Heart left ventricle (tissue), 16 donors: ENCODE results near the gene MCF2L. TPM values are rescaled to one million over a fixed set of nuclear protein-coding genes. Genes with fewer than 3 reads are reported as not detected.
A peak's percentile ranks its signal among the peaks of the same experiment; 100 is the strongest.

Experiments
- ATAC-seq, 4 donors: fragments of 200-7000 bp; cut with Tn5 transposase; one replicate each; pipeline ENCODE4 v1.9.1; 2020 to 2022; ENCODE audit warnings: moderate library complexity in 4 of 4, mild to moderate bottlenecking in 3 of 4, moderate number of reproducible peaks in 1 of 4
- DNase-seq, 5 donors: peaks; one replicate each; pipeline ENCODE4 v3.0.0-alpha.2; 2020
- H3K27ac ChIP-seq, 12 donors: fragments of 200-600 bp; sonication (generic) in 4 of 12; one replicate each; pipeline versions ENCODE4 v1.5.0 to v1.8.0; 2016 to 2022; ENCODE audit warnings: mild to moderate bottlenecking in 2 of 12
- H3K27me3 ChIP-seq, 9 donors: fragments of 200-600 bp; sonication (generic) in 2 of 9; one replicate each; pipeline versions ENCODE4 v1.5.1 to v1.8.0; 2016 to 2022; ENCODE audit warnings: mild to moderate bottlenecking in 3 of 9
- H3K36me3 ChIP-seq, 9 donors: fragments of 200-600 bp; sonication (generic) in 2 of 9; one replicate each; pipeline versions ENCODE4 v1.5.0 to v1.8.0; 2018 to 2022; ENCODE audit warnings: mild to moderate bottlenecking in 2 of 9
- H3K4me1 ChIP-seq, 12 donors: fragments of 200-600 bp; sonication (generic) in 4 of 12; one replicate each; pipeline versions ENCODE4 v1.5.0 to v1.8.0; 2016 to 2022; ENCODE audit warnings: mild to moderate bottlenecking in 3 of 12
- H3K4me3 ChIP-seq, 12 donors: fragments of 200-600 bp; sonication (generic) in 4 of 12; one replicate each; pipeline versions ENCODE4 v1.5.0 to v1.8.0; 2017 to 2022; ENCODE audit warnings: mild to moderate bottlenecking in 9 of 12, moderate library complexity in 4 of 12
- H3K9me3 ChIP-seq, 12 donors: fragments of 200-600 bp; sonication (generic) in 4 of 12; one replicate each; pipeline versions ENCODE4 v1.5.0 to v1.8.0; 2016 to 2022; ENCODE audit warnings: mild to moderate bottlenecking in 1 of 12
- POLR2A ChIP-seq, 2 donors: fragments of 450-650 bp; IDR thresholded peaks; one replicate each; pipeline ENCODE4 v1.6.1; 2017; ENCODE audit warnings: antibody characterized with exemption in 2 of 2, mild to moderate bottlenecking in 2 of 2, moderate library complexity in 2 of 2
- WGBS, 4 donors: extraction: QIAGEN DNeasy Blood & Tissue Kit in 2 of 4; methylation state at CpG; one replicate each; pipeline versions ENCODE4 v1.1.5 to v1.1.7; 2013 to 2018; 5-methylcytosine and 5-hydroxymethylcytosine counted together
- intact Hi-C, 10 donors: fragments of 100-400 bp; cut with DNase I; formaldehyde crosslinking; loops; one replicate each; pipeline versions ENCODE4 v1.11.1 to v1.14.2; 2022
- long read RNA-seq, 3 donors: library from polyadenylated mRNA; unstranded; transcript quantifications; one replicate each; pipeline ENCODE4 v2.0.0, GENCODE V29; 2020 to 2021
- polyA plus RNA-seq, 2 donors: library from polyadenylated mRNA; stranded (reverse); fragments of 200-250 nt; gene quantifications; one replicate each; pipeline ENCODE4 v1.2.3, GENCODE V29; 2013
- total RNA-seq, 9 donors: library from RNA; depleted of rRNA in 2 of 9; stranded (reverse); fragments of >200 nt in 2 of 9; fragmentation: NEBNext Ultra II Directional in 3 of 9; extraction: Animal tissue kit (Norgen Biotek cat#: 25700) in 3 of 9; gene quantifications; one replicate each; pipeline versions ENCODE4 v1.1.0 to v1.2.4, GENCODE V29; 2016 to 2023
- TF ChIP-seq, protein P1 (sequence below), 12 donors: fragments of 200-600 bp; sonication (generic) in 4 of 12; IDR thresholded peaks; one replicate each; pipeline versions ENCODE4 v1.5.0 to v1.8.0; 2018 to 2022; ENCODE audit warnings: antibody characterized with exemption in 12 of 12, mild to moderate bottlenecking in 5 of 12
- donor health status: ischemic (EF 13 %, LVEDD 7.1; RV severe dilation, severe dysfunction).
- donor health status: healthy with polysubstance abuse.
- donor health status: DM: no; HTN: yes; CAD: no.
- donor health status: DM: no; HTN: no; CAD: no.
- donor health status: ischemic (EF 25% LVEDD 6.9; RV normal size, moderate dysfunction).
- donor health status: ischemic (EF 25% LVEDD 5.7; RV mildly dilated, moderate dysfunction).
- donor health status: healthy.
- donor health status: DM: yes; HTN: yes; CAD: no.
- donor health status: ischemic (EF 35%, LVEDD 5.7; RV mildly dilated, moderate dysfunction).
- donor health status: nonischemic (EF 11% LVEDD 7.7; RV severe dilation, severe dysfunction).
- donor health status: DM: yes; HTN: yes; CAD: no.
- donor health status: PGD.
- donor health status: ischemic (EF 29% LVEDD 5.4; RV normal size, mild dysfunction).
- donor health status: nonischemic (EF 23%, LVEDD 6.1; RV moderate dilation, normal function).

The MCF2L gene
- 10 to 100 TPM; 26.0 to 61.0 (median 43.6) TPM for total RNA-seq
- polyA plus RNA-seq: 10 to 100 TPM; 37.7 to 40.0 TPM
- long read RNA-seq, donor 1, partial matches to known transcripts: 10 of 30 reads
- long read RNA-seq, donor 1, other reads (novel, unspliced or antisense): 16 of 30 reads
- long read RNA-seq, donor 2, partial matches to known transcripts: 2 of 5 reads
- long read RNA-seq, donor 2, other reads (novel, unspliced or antisense): 3 of 5 reads
- long read RNA-seq, donor 3, partial matches to known transcripts: 11 of 28 reads
- long read RNA-seq, donor 3, other reads (novel, unspliced or antisense): 14 of 28 reads

DNA sequence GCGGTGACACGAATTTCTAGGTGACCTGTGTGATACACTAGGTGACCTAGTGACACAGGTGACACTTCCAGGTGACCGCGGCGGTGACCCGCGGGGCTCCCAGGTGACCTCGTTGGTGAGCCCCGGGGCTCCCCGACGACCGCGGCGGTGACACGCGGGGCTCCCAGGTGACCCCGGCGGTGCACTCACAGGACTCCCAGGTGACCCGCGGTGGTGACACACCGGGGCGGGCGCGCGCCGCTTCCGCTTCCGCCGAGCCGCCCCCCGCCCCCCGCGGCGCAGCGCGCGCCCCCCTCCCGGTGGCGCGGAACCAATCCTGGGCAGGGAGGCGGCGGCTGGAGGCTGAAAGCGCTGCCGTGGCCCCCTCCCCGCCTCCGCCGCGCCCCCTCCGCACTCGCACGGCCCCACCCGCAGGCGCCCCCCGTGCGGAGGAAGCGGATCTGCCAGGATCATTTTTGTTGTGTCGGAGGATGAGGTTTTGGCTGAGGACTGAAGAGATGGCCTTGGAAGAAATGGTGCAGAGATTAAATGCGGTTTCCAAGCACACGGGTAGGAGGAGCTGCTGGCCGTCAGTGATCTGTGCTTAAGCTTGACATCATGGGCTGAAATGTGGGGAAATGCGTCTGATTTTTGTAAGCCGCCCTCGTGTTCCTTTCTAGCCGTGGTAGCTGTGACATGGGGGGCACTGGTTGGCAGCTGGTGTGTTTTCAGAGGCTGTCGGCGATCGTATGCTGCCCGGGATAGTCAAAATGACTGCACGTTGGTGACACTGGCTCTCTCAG, at the start of gene MCF2L:
MCF2L (plus strand) TSS at position 305 of the 782 bp plus-strand sequence; CDS start at position 471, 166 bp downstream.
- intact Hi-C loops: no loop called here
- peak within 1 kb of the TSS; percentile 47 to 78 (median 60) for H3K4me3 ChIP-seq
- H3K27me3 ChIP-seq: peaks cover 0 to 35% (median 0%) of the 10 kb centered on the region in 9 donors
- H3K27ac ChIP-seq: peak within 1 kb of the TSS; percentile 60 to 92 (median 83)
- peaks cover 5 to 41% (median 14%) of the 10 kb centered on the region in 12 donors for H3K4me1 ChIP-seq
- DNase-seq: peak in 4 of 5 donors; percentile 45 to 63 (median 55)
- no peaks in the 10 kb centered on the region for H3K36me3 ChIP-seq
- ATAC-seq: peak in 3 of 4 donors; percentile 58 to 76 (median 69)
- WGBS, 4 donors: 0 to 2% (median 1%) methylated on average over 13 to 69 of the region's 69 CpGs
- H3K9me3 ChIP-seq: no peaks in the 10 kb centered on the region
- TF ChIP-seq POLR2A (IDR thresholded peaks at IDR 0.05): peak in 1 of 2 donors; percentile 21
- TF ChIP-seq, protein P1, sequence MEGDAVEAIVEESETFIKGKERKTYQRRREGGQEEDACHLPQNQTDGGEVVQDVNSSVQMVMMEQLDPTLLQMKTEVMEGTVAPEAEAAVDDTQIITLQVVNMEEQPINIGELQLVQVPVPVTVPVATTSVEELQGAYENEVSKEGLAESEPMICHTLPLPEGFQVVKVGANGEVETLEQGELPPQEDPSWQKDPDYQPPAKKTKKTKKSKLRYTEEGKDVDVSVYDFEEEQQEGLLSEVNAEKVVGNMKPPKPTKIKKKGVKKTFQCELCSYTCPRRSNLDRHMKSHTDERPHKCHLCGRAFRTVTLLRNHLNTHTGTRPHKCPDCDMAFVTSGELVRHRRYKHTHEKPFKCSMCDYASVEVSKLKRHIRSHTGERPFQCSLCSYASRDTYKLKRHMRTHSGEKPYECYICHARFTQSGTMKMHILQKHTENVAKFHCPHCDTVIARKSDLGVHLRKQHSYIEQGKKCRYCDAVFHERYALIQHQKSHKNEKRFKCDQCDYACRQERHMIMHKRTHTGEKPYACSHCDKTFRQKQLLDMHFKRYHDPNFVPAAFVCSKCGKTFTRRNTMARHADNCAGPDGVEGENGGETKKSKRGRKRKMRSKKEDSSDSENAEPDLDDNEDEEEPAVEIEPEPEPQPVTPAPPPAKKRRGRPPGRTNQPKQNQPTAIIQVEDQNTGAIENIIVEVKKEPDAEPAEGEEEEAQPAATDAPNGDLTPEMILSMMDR (IDR thresholded peaks at IDR 0.05): peak in 9 of 12 donors; percentile 4 to 48 (median 32)

DNA sequence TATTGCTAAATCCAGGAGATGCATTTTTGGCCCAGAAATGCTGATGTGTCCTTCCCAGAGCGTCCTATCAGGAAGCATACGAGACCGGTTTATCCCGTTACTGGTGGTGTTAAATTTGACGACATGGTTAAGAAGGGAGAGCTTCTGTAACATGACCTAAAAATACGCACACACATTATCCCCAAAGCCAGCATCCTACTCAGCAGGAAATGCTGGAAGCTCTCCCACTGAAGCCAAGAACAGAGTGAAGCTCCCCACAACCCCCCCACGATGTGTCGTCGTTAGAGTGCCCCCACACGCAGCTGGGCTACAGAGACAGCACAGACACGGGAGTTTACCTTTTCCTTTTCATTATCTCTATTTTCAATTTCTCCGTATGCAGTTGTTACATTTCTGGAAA, 45.1 kb upstream of the MCF2L start:
- peaks cover 0 to 14% (median 0%) of the 10 kb centered on the region in 12 donors for H3K9me3 ChIP-seq
- ATAC-seq: peak in 1 of 4 donors; percentile 67
- WGBS, 4 donors: 44 to 54% (median 47%) methylated on average over 12 of the region's 12 CpGs

GRCh38 chr13:112924365-112924764, 44.6 kb upstream of the MCF2L start:
- WGBS, 4 donors: 69 to 83% (median 81%) methylated on average over 2 of the region's 2 CpGs
- intact Hi-C loops: no loop called here
- H3K27me3 ChIP-seq: peaks cover 0 to 12% (median 0%) of the 10 kb centered on the region in 9 donors
- DNase-seq: no peak
- peaks cover 0 to 14% (median 0%) of the 10 kb centered on the region in 12 donors for H3K9me3 ChIP-seq
- peaks cover 0 to 11% (median 8%) of the 10 kb centered on the region in 12 donors for H3K4me1 ChIP-seq
- TF ChIP-seq, protein P1 (IDR thresholded peaks at IDR 0.05): no peak
- no peak for TF ChIP-seq POLR2A (IDR thresholded peaks at IDR 0.05)
- H3K36me3 ChIP-seq: no peaks in the 10 kb centered on the region
- ATAC-seq: no peak
- H3K4me3 ChIP-seq: no peak overlapping the region
- no peak overlapping the region for H3K27ac ChIP-seq

More for the DNA sequence above, 45.1 kb upstream of the MCF2L start:
- no peak overlapping the region for H3K27ac ChIP-seq
- H3K4me3 ChIP-seq: no peak overlapping the region
- intact Hi-C loops: no loop called here
- no peaks in the 10 kb centered on the region for H3K36me3 ChIP-seq
- DNase-seq: no peak
- peaks cover 0 to 9% (median 0%) of the 10 kb centered on the region in 9 donors for H3K27me3 ChIP-seq
- TF ChIP-seq, protein P1 (IDR thresholded peaks at IDR 0.05): no peak
- TF ChIP-seq POLR2A (IDR thresholded peaks at IDR 0.05): no peak
- peaks cover 0 to 7% (median 5%) of the 10 kb centered on the region in 12 donors for H3K4me1 ChIP-seq

DNA sequence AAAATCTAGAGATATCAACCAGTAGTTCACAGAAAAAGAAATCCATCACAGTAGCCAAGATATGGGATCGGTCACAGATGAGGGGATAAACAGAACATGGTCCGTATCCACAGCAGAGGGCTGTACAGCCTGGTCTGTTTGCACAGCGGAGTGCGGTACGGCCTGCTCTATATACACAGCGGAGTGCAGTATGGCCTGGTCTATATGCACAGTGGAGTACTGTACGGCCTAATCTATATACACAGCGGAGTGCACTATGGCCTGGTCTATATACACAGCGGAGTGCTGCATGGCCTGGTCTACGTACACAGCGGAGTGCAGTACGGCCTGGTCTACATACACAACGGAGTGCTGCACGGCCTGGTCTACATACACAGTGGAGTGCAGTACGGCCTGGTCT, 43.0 kb upstream of the MCF2L start:
- DNase-seq (no peak), ATAC-seq (peak in 1 of 4 donors; percentile 33)
- peaks cover 0 to 14% (median 0%) of the 10 kb centered on the region in 12 donors for H3K9me3 ChIP-seq
- H3K27ac ChIP-seq: no peak overlapping the region
- intact Hi-C loops: no loop called here
- TF ChIP-seq, protein P1 (IDR thresholded peaks at IDR 0.05): no peak
- TF ChIP-seq POLR2A (IDR thresholded peaks at IDR 0.05): no peak
- peaks cover 0 to 19% (median 16%) of the 10 kb centered on the region in 12 donors for H3K4me1 ChIP-seq
- WGBS, 4 donors: 94 to 98% (median 96%) methylated on average over 15 of the region's 15 CpGs
- H3K36me3 ChIP-seq: no peaks in the 10 kb centered on the region
- H3K4me3 ChIP-seq: no peak overlapping the region
- peaks cover 0 to 26% (median 2%) of the 10 kb centered on the region in 9 donors for H3K27me3 ChIP-seq
